ENCODE results near the gene CDCP1.

The CDCP1 gene

DNA sequence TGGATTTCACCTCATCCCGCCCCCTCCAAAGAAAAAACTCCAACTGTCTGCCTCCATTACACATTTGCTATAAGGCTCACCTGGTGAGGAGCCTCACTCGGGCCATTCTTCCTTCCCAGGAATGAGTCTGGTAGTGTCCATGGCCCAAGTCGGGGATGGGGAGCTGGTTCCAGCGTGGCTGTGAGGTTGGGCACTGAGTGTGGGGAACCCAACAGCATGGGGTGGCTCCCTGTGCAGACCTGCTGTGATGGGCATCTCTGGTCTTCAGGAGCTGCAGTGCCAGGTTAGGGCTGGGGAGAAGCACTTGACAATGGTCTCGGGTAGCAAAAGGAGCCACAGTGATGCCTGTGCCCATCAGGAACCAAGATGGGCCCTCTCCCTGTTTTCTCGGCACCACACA lies 40.7 kb upstream of the CDCP1 start:
- TF ChIP-seq, protein P1, sequence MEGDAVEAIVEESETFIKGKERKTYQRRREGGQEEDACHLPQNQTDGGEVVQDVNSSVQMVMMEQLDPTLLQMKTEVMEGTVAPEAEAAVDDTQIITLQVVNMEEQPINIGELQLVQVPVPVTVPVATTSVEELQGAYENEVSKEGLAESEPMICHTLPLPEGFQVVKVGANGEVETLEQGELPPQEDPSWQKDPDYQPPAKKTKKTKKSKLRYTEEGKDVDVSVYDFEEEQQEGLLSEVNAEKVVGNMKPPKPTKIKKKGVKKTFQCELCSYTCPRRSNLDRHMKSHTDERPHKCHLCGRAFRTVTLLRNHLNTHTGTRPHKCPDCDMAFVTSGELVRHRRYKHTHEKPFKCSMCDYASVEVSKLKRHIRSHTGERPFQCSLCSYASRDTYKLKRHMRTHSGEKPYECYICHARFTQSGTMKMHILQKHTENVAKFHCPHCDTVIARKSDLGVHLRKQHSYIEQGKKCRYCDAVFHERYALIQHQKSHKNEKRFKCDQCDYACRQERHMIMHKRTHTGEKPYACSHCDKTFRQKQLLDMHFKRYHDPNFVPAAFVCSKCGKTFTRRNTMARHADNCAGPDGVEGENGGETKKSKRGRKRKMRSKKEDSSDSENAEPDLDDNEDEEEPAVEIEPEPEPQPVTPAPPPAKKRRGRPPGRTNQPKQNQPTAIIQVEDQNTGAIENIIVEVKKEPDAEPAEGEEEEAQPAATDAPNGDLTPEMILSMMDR (IDR thresholded peaks at IDR 0.05; ENCODE audit: borderline replicate concordance, control extremely low read depth, extremely low read depth, insufficient read depth, missing control alignments) = no peak
- DNase-seq (ENCODE audit: low spot score) = no peak
- in situ Hi-C loops (cut with MboI; ENCODE audit: low sequenced_read_pairs, unreplicated experiment) = no loop called here

DNA sequence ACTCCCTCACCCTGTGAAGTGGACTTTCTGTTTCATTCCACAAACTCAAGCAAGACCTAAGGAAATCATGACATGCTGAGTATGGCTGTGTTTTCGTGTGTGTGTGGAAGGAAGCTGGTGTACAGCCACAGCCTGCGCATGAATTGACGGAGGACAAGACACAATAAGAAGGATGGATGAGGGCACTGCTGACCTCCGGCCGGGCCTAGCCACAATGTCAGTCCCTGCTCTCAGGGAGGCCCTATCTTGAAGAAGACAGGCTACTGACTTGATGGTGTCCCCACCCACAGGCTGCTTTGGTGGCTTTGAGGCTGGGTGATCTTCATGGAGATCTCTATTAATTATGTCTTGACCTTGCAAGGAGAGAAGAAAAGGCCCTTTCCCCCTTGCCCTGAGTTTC lies 39.3 kb upstream of the CDCP1 start:
- no peak for DNase-seq (ENCODE audit: low spot score)
- TF ChIP-seq, protein P1 (IDR thresholded peaks at IDR 0.05; ENCODE audit: borderline replicate concordance, control extremely low read depth, extremely low read depth, insufficient read depth, missing control alignments) = no peak
- in situ Hi-C loops (cut with MboI; ENCODE audit: low sequenced_read_pairs, unreplicated experiment) = no loop called here

DNA sequence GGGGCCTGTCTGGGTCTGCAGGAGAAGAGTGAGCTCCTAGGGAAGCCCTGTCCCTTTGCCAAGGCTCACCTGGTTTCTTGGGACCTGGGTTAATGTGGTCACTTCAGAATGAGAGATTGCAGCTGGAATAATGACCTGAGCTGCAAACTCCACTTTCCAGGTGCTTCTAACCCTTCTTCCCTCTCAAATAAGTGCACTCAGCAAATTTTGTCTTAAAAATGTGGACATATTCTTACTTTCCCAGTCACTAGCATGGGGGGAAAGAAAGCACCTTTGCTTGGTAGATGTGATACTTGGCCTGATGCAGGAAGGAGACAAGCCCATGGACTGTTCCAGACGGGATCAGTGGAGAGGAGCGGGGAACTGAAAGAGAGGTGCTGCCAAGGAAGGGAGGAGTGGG lies 38.9 kb upstream of the CDCP1 start:
- TF ChIP-seq, protein P1 (IDR thresholded peaks at IDR 0.05; ENCODE audit: borderline replicate concordance, control extremely low read depth, extremely low read depth, insufficient read depth, missing control alignments) = no peak
- in situ Hi-C loops (cut with MboI; ENCODE audit: low sequenced_read_pairs, unreplicated experiment) = no loop called here
- no peak for DNase-seq (ENCODE audit: low spot score)

DNA sequence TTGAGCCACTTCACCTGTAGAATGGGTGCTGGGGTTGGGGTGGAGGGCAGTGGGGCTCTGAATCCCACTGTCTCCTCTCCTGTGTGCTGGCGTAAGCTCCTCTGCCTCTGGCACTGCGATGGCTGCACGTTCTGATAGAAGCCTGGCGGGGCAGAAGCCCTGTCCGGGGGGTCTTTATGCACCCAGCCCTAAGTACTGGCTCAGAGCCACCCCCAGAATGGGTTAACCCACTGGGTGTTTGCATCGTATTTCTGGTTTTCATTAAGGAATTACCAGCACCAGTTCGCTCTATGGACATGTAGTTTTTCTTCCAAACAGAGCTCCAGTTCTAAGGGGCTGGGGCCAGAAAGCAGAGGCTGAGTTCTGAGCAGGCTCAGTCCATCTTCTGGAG lies 37.7 kb upstream of the CDCP1 start:
- DNase-seq (ENCODE audit: low spot score) = no peak
- in situ Hi-C loops (cut with MboI; ENCODE audit: low sequenced_read_pairs, unreplicated experiment) = no loop called here
- TF ChIP-seq, protein P1 (IDR thresholded peaks at IDR 0.05; ENCODE audit: borderline replicate concordance, control extremely low read depth, extremely low read depth, insufficient read depth, missing control alignments) = no peak

DNA sequence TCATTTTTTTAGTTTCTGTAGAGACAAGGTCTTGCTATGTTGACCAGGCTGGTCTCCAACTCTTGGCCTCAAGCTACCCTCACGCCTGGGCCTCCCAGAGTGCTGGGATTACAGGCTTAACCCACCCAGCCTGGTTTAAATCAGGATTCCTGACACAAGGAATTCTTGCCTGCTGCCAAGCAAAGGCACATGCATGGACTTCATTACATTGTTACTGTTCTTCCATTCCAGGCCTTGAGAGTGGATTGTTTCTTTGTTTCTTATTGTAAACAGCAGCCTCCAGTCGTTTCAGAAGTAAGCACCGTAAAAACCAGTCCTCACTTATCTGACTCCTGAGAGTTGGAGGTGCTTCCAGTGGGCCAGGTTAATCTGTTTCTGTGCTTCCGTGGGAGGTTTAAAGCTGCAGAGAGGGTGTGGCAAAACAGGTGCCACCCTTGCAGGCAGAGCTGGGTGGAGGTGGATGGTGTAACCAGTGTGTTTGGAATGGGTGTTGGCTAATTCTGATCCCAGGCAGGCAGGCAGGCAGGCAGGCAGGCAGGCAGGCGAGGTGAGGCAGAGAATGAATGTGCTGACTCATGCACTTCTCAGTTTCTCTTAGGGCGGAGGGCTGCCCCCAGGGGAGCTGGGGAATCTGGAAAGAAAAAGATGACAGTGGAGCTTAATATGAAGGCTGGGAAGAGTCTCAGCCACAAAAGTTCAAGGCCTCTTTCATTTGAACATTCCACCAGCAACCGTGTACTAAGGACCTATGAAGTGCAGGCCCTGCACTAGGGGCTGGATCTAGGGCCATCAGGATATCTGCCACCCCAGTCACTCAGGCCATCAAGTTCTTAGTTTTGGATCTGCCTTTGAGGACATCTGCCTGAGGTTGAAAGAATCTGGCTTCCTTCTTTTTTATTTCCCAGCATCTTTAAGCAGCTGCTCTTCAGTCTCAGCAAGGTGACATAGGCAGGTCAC lies 37.0 kb upstream of the CDCP1 start:
- in situ Hi-C loops (cut with MboI; ENCODE audit: low sequenced_read_pairs, unreplicated experiment) = no loop called here
- DNase-seq (ENCODE audit: low spot score) = no peak
- TF ChIP-seq, protein P1 (IDR thresholded peaks at IDR 0.05; ENCODE audit: borderline replicate concordance, control extremely low read depth, extremely low read depth, insufficient read depth, missing control alignments) = no peak

DNA sequence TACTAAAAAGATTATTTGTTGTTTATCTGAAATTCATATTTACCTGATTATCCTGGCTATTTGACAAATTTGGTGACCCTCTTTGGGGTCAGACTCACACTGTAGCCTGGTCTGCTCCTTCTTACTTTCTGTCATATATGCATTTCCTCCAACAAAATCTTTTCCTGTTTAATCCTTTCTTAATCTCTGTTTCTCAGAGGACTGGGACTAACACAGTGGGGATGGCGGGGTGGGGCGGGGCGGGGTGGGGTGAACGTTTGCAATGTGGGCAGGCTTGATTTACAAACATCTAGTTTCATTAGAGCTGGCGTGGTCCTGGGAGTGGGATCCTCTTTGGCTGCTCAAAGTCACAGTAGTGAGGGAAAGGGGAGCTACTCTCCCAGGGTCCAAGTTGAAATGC lies 35.3 kb upstream of the CDCP1 start:
- in situ Hi-C loops (cut with MboI; ENCODE audit: low sequenced_read_pairs, unreplicated experiment) = no loop called here
- no peak for DNase-seq (ENCODE audit: low spot score)
- TF ChIP-seq, protein P1 (IDR thresholded peaks at IDR 0.05; ENCODE audit: borderline replicate concordance, control extremely low read depth, extremely low read depth, insufficient read depth, missing control alignments) = no peak
